CMK (cell line): ENCODE data around the gene RNF103.
"Not testable (repeated sequence)": the region's sequence is repeated elsewhere in the genome, so short reads cannot be mapped to it uniquely, and the experiment has no call there.

Source experiments
- DNase-seq: peaks from one replicate; pipeline ENCODE4 v3.0.0-alpha.2; 2010; ENCODE audit warnings: low read depth

Gene RNF103

GRCh38 chr2:86623043-86623493 is 597 bp downstream of the RNF103 start:
- DNase-seq: no peak

- no peak for DNase-seq
These were observed 1.1 kb downstream of the RNF103 start for GRCh38 chr2:86622519-86623042.

GRCh38 chr2:86621280-86621943 is 2.3 kb downstream of the RNF103 start:
- DNase-seq: no peak

GRCh38 chr2:86617738-86618137 is 5.9 kb downstream of the RNF103 start:
- no peak for DNase-seq

GRCh38 chr2:86617153-86617552 is 6.5 kb downstream of the RNF103 start:
- DNase-seq: no peak

GRCh38 chr2:86616502-86616901 is 7.2 kb downstream of the RNF103 start:
- no peak for DNase-seq

GRCh38 chr2:86615596-86615995 is 8.1 kb downstream of the RNF103 start:
- no peak for DNase-seq

GRCh38 chr2:86613515-86613914 is 10.2 kb downstream of the RNF103 start:
- DNase-seq: no peak

- no peak for DNase-seq
These were observed 12.8 kb downstream of the RNF103 start for GRCh38 chr2:86610871-86611270.

- DNase-seq: no peak
These were observed 14.7 kb downstream of the RNF103 start for GRCh38 chr2:86608832-86609410.

GRCh38 chr2:86603905-86604304 is 19.8 kb downstream of the RNF103 start:
- DNase-seq: no peak

GRCh38 chr2:86598966-86599365 is 24.7 kb downstream of the RNF103 start:
- no peak for DNase-seq

- DNase-seq: no peak
These were observed 27.5 kb downstream of the RNF103 start for GRCh38 chr2:86596118-86596517.

- DNase-seq: no peak
These were observed 30.4 kb downstream of the RNF103 start for GRCh38 chr2:86593266-86593665.

GRCh38 chr2:86592547-86593230 is 31.0 kb downstream of the RNF103 start:
- no peak for DNase-seq

- not testable (repeated sequence) for DNase-seq
These were observed 34.0 kb downstream of the RNF103 start for GRCh38 chr2:86589701-86590100.

GRCh38 chr2:86584151-86584913 is 39.3 kb downstream of the RNF103 start:
- DNase-seq: peak; percentile 27

GRCh38 chr2:86580560-86580959 is 43.1 kb downstream of the RNF103 start:
- DNase-seq: no peak

- DNase-seq: no peak
These were observed 45.7 kb downstream of the RNF103 start for GRCh38 chr2:86577817-86578456.

- DNase-seq: no peak
These were observed 53.6 kb downstream of the RNF103 start for GRCh38 chr2:86570059-86570458.

GRCh38 chr2:86566821-86567190 is 56.9 kb downstream of the RNF103 start:
- DNase-seq: no peak
